Measurements from ENCODE around the gene NAT16. TPM values are rescaled to one million over a fixed set of nuclear protein-coding genes. Genes with fewer than 3 reads are reported as not detected.

Gene NAT16
- total RNA-seq, 1 experiment from 2014 or later, result not detected

GRCh38 chr7:101172005-101172853 is 7.9 kb downstream of the NAT16 start:
- DNase-seq (ENCODE audit: low read depth), result no peak

GRCh38 chr7:101171442-101171837 is 8.7 kb downstream of the NAT16 start:
- no peak for DNase-seq (ENCODE audit: low read depth)

- no peak for DNase-seq (ENCODE audit: low read depth)
Measured at GRCh38 chr7:101170617-101171441, 9.3 kb downstream of the NAT16 start.

GRCh38 chr7:101169838-101170551 is 10.1 kb downstream of the NAT16 start:
- peak; percentile 68 for DNase-seq (ENCODE audit: low read depth)

GRCh38 chr7:101169110-101169837 is 10.8 kb downstream of the NAT16 start:
- peak; percentile 39 for DNase-seq (ENCODE audit: low read depth)

GRCh38 chr7:101168412-101169049 is 11.6 kb downstream of the NAT16 start:
- no peak for DNase-seq (ENCODE audit: low read depth)

GRCh38 chr7:101167645-101168411 is 12.3 kb downstream of the NAT16 start:
- no peak for DNase-seq (ENCODE audit: low read depth)

- DNase-seq (ENCODE audit: low read depth), result peak; percentile 72
Measured at GRCh38 chr7:101166909-101167644, 13.0 kb downstream of the NAT16 start.

GRCh38 chr7:101166648-101166908 is 13.5 kb downstream of the NAT16 start:
- no peak for DNase-seq (ENCODE audit: low read depth)

GRCh38 chr7:101165958-101166647 is 14.0 kb downstream of the NAT16 start:
- no peak for DNase-seq (ENCODE audit: low read depth)

- DNase-seq (ENCODE audit: low read depth), result peak; percentile 95
Measured at GRCh38 chr7:101165075-101165957, 14.8 kb downstream of the NAT16 start, which contains the start of gene VGF. VGF (minus strand) TSS chr7:101165569; CDS start chr7:101164843, 726 bp downstream.

- peak; percentile 63 for DNase-seq (ENCODE audit: low read depth)
Measured at GRCh38 chr7:101164071-101164840, 15.8 kb downstream of the NAT16 start.

- peak; percentile 70 for DNase-seq (ENCODE audit: low read depth)
Measured at GRCh38 chr7:101163279-101164070, 16.6 kb downstream of the NAT16 start.

GRCh38 chr7:101162551-101163278 is 17.4 kb downstream of the NAT16 start:
- DNase-seq (ENCODE audit: low read depth), result peak; percentile 62

Measured in HT1080 (cell line).